H1 (cell line): ENCODE measurements around the gene PDE4D. TPM values are rescaled to one million over a fixed set of nuclear protein-coding genes. Genes with fewer than 3 reads are reported as not detected.
A peak's percentile ranks its signal among the peaks of the same experiment; 100 is the strongest.

Source experiments
- CTCF ChIA-PET: fragments of 300-600 bp; sonication (Branson Sonifier 250); formaldehyde crosslinking; loops from one replicate; lab custom pipeline; 2021; ENCODE audit not compliant: partially characterized antibody; lab: Charles Lee
- POLR2A ChIA-PET: fragments of 300-600 bp; sonication (Branson Sonifier 250); formaldehyde crosslinking; loops from one replicate; lab custom pipeline; 2021; ENCODE audit warnings: inconsistent platforms; ENCODE audit not compliant: partially characterized antibody; lab: Charles Lee
- DNase-seq, 2 experiments: peaks; one replicate each; pipeline versions ENCODE4 v3.0.0 to v3.0.0-alpha.2; 2010 to 2022; ENCODE audit warnings: low spot score in 2 of 2, low read depth in 1 of 2, mixed read lengths in 1 of 2
- FAIRE-seq: peaks from 2 replicates; lab custom pipeline; 2011; peaks lifted over from hg19 to GRCh38; lab: Jason Lieb, UNC
- H2AFZ ChIP-seq: 2 replicates; pipeline ENCODE4 v1.8.1; 2012; ENCODE audit warnings: low read length, inconsistent platforms
- H2AK5ac ChIP-seq: 2 replicates; pipeline ENCODE4 v1.6.1; 2013; ENCODE audit warnings: low read depth, low read length
- H2BK120ac ChIP-seq: replicated peaks from 2 replicates; pipeline ENCODE3; 2013; ENCODE audit warnings: low read depth, low read length, inconsistent platforms
- H2BK12ac ChIP-seq: 2 replicates; pipeline ENCODE4 v1.6.1; 2013; ENCODE audit warnings: low read depth, low read length
- H2BK15ac ChIP-seq: 2 replicates; pipeline ENCODE4 v1.6.1; 2013; ENCODE audit warnings: low read length
- H2BK20ac ChIP-seq: 2 replicates; pipeline ENCODE4 v1.6.1; 2013; ENCODE audit warnings: low read length
- H2BK5ac ChIP-seq: 2 replicates; pipeline ENCODE4 v1.6.1; 2013; ENCODE audit warnings: low read depth, low read length
- H3K14ac ChIP-seq: 2 replicates; pipeline ENCODE4 v1.6.1; 2013; ENCODE audit warnings: inconsistent platforms; ENCODE audit not compliant: insufficient read length
- H3K18ac ChIP-seq: 2 replicates; pipeline ENCODE4 v1.6.1; 2013; ENCODE audit warnings: low read length; ENCODE audit errors: extremely low read depth
- H3K23ac ChIP-seq: 2 replicates; pipeline ENCODE4 v1.6.1; 2013; ENCODE audit warnings: inconsistent platforms; ENCODE audit not compliant: insufficient read length
- H3K23me2 ChIP-seq: 2 replicates; pipeline ENCODE4 v1.6.1; 2013; ENCODE audit warnings: low read depth, low read length
- H3K27ac ChIP-seq: 2 replicates; pipeline ENCODE4 v1.6.1; 2011; ENCODE audit warnings: low read depth, low read length, inconsistent platforms
- H3K27me3 ChIP-seq, 4 experiments: replicated peaks in 1 of 4; 1 replicate in 1 of 4; 2 replicates in 3 of 4; pipeline versions ENCODE4 v1.6.1 to v1.8.1; 2011 to 2013; ENCODE audit warnings: low read length in 3 of 4, mild to moderate bottlenecking in 3 of 4, inconsistent platforms in 2 of 4, mixed read lengths in 2 of 4, moderate library complexity in 1 of 4; ENCODE audit not compliant: control insufficient read depth in 3 of 4, insufficient read depth in 3 of 4; ENCODE audit errors: extremely low read depth in 1 of 4
- H3K36me3 ChIP-seq, 4 experiments: 2 replicates each; pipeline versions ENCODE4 v1.6.1 to v1.8.1; 2011 to 2013; ENCODE audit warnings: mild to moderate bottlenecking in 4 of 4, low read length in 3 of 4, moderate library complexity in 2 of 4, control low read depth in 1 of 4, inconsistent platforms in 1 of 4; ENCODE audit not compliant: insufficient read depth in 4 of 4, control insufficient read depth in 2 of 4
- H3K4ac ChIP-seq: replicated peaks from 2 replicates; pipeline ENCODE3; 2013; ENCODE audit warnings: low read length, low read depth, mixed read lengths, inconsistent platforms; ENCODE audit not compliant: insufficient read length
- H3K4me1 ChIP-seq, 4 experiments: replicated peaks in 1 of 4; 1 replicate in 1 of 4; 2 replicates in 3 of 4; pipeline versions ENCODE4 v1.6.1 to v1.8.1; 2011 to 2013; ENCODE audit warnings: low read length in 3 of 4, inconsistent platforms in 2 of 4, mixed read lengths in 1 of 4; ENCODE audit not compliant: insufficient read depth in 4 of 4, control insufficient read depth in 3 of 4
- H3K4me2 ChIP-seq, 2 experiments: 2 replicates each; pipeline versions ENCODE4 v1.6.1 to v1.8.1; 2011 to 2013; ENCODE audit warnings: low read depth in 2 of 2, low read length in 2 of 2, control low read depth in 1 of 2, inconsistent platforms in 1 of 2, mild to moderate bottlenecking in 1 of 2; ENCODE audit not compliant: insufficient read depth in 1 of 2
- H3K4me3 ChIP-seq, 4 experiments: fragments of 200-600, 300-600 bp in 1 of 4; sonication (generic), shearing (Covaris generic), sonication (Bioruptor Twin) in 1 of 4; 2 replicates each; pipeline versions ENCODE4 v1.5.1 to v1.8.1; 2011 to 2016; ENCODE audit warnings: low read length in 4 of 4, low read depth in 3 of 4, control low read depth in 2 of 4, inconsistent platforms in 2 of 4, mild to moderate bottlenecking in 2 of 4, mixed read lengths in 1 of 4, moderate library complexity in 1 of 4; ENCODE audit not compliant: insufficient read depth in 2 of 4; ENCODE audit errors: extremely low read depth in 1 of 4
- H3K56ac ChIP-seq: replicated peaks from 2 replicates; pipeline ENCODE3; 2013; ENCODE audit warnings: low read depth, mild to moderate bottlenecking, mixed read lengths, low read length, inconsistent platforms; ENCODE audit not compliant: insufficient read length
- H3K79me1 ChIP-seq: 2 replicates; pipeline ENCODE4 v1.6.1; 2013; ENCODE audit warnings: low read depth, low read length, control low read depth
- H3K79me2 ChIP-seq, 2 experiments: 2 replicates each; pipeline versions ENCODE4 v1.6.1 to v1.8.1; 2012 to 2013; ENCODE audit warnings: low read length in 2 of 2, mild to moderate bottlenecking in 2 of 2, inconsistent platforms in 1 of 2; ENCODE audit not compliant: insufficient read depth in 2 of 2, control insufficient read depth in 1 of 2
- H3K9ac ChIP-seq, 4 experiments: replicated peaks in 1 of 4; 1 replicate in 1 of 4; 2 replicates in 3 of 4; pipeline versions ENCODE4 v1.6.1 to v1.8.1; 2011 to 2013; ENCODE audit warnings: low read depth in 3 of 4, low read length in 3 of 4, control low read depth in 2 of 4, mild to moderate bottlenecking in 2 of 4, moderate library complexity in 2 of 4, inconsistent platforms in 1 of 4; ENCODE audit errors: extremely low read depth in 1 of 4
- H3K9me3 ChIP-seq, 2 experiments: 2 replicates each; pipeline versions ENCODE4 v1.6.1 to v1.8.1; 2012 to 2013; ENCODE audit warnings: mild to moderate bottlenecking in 2 of 2, moderate library complexity in 2 of 2, control low read depth in 1 of 2, inconsistent platforms in 1 of 2, low read depth in 1 of 2, low read length in 1 of 2, mixed read lengths in 1 of 2; ENCODE audit not compliant: insufficient read depth in 2 of 2
- H4K20me1 ChIP-seq, 2 experiments: replicated peaks in 1 of 2; 2 replicates each; pipeline versions ENCODE3 to v1.8.1; 2011 to 2013; ENCODE audit warnings: inconsistent platforms in 2 of 2, low read length in 2 of 2, mild to moderate bottlenecking in 1 of 2; ENCODE audit not compliant: insufficient read depth in 2 of 2, control insufficient read depth in 1 of 2
- H4K5ac ChIP-seq: 2 replicates; pipeline ENCODE4 v1.6.1; 2013; ENCODE audit warnings: low read length, low read depth, mixed read lengths, inconsistent platforms; ENCODE audit not compliant: insufficient read length
- H4K8ac ChIP-seq: 2 replicates; pipeline ENCODE4 v1.8.0; 2013; ENCODE audit warnings: mild to moderate bottlenecking, moderate library complexity, low read length, inconsistent platforms; ENCODE audit not compliant: insufficient read depth; ENCODE audit errors: extremely low read depth
- H4K91ac ChIP-seq: replicated peaks from 2 replicates; pipeline ENCODE3; 2013; ENCODE audit warnings: low read length, mixed read lengths, inconsistent platforms; ENCODE audit not compliant: insufficient read length
- CEBPB ChIP-seq: IDR thresholded peaks from 2 replicates; pipeline ENCODE4 v1.6.1; 2012; ENCODE audit warnings: low read depth, low read length
- CHD1 ChIP-seq: IDR thresholded peaks from 2 replicates; pipeline ENCODE4 v1.6.1; 2012; ENCODE audit warnings: low read depth, low read length, improper control_type of control experiment
- EP300 ChIP-seq, 2 experiments: IDR thresholded peaks; 1 replicate in 1 of 2; 2 replicates in 1 of 2; pipeline ENCODE4 v1.6.1; 2011 to 2012; ENCODE audit warnings: low read depth in 2 of 2, low read length in 2 of 2, mild to moderate bottlenecking in 2 of 2, borderline replicate concordance in 1 of 2, inconsistent platforms in 1 of 2, moderate library complexity in 1 of 2
- GABPA ChIP-seq: IDR thresholded peaks from 2 replicates; pipeline ENCODE4 v1.6.1; 2011; ENCODE audit warnings: mild to moderate bottlenecking, low read length, moderate library complexity, borderline replicate concordance; ENCODE audit not compliant: insufficient read depth
- KDM1A ChIP-seq: fragments of 200-600, 300-600 bp; sonication (generic); IDR thresholded peaks from 2 replicates; pipeline ENCODE4 v1.7.1; 2016; ENCODE audit warnings: mild to moderate bottlenecking, low read length, borderline replicate concordance
- MAFK ChIP-seq: IDR thresholded peaks from 2 replicates; pipeline ENCODE4 v1.6.1; 2012; ENCODE audit warnings: low read depth, mild to moderate bottlenecking, improper control_type of control experiment, low read length
- NRF1 ChIP-seq: IDR thresholded peaks from 2 replicates; pipeline ENCODE4 v1.6.1; 2011; ENCODE audit warnings: mild to moderate bottlenecking, low read depth, low read length, improper control_type of control experiment
- RAD21 ChIP-seq, 2 experiments: IDR thresholded peaks in 1 of 2; conservative IDR thresholded peaks in 1 of 2; 2 replicates each; pipeline ENCODE4 v1.6.1; 2011; ENCODE audit warnings: low read depth in 2 of 2, low read length in 2 of 2, improper control_type of control experiment in 1 of 2, inconsistent platforms in 1 of 2, mild to moderate bottlenecking in 1 of 2, moderate library complexity in 1 of 2
- SP2 ChIP-seq: IDR thresholded peaks from 2 replicates; pipeline ENCODE4 v1.6.1; 2012; ENCODE audit warnings: mild to moderate bottlenecking, low read length, inconsistent platforms
- SUZ12 ChIP-seq: fragments of 200-600 bp; sonication (generic); IDR thresholded peaks from 2 replicates; pipeline ENCODE4 v1.6.1; 2012; ENCODE audit warnings: mild to moderate bottlenecking, inconsistent platforms, low read length, moderate library complexity, mixed read lengths
- TEAD4 ChIP-seq: IDR thresholded peaks from 2 replicates; pipeline ENCODE4 v1.6.1; 2012; ENCODE audit warnings: low read depth, low read length, inconsistent platforms, mixed read lengths
- ZNF274 ChIP-seq: IDR thresholded peaks from 2 replicates; pipeline ENCODE4 v1.7.0; 2012; ENCODE audit warnings: low read length, borderline replicate concordance; ENCODE audit errors: extremely low read depth
- WGBS, 2 experiments: shearing (Covaris generic) in 1 of 2; methylation state at CpG; one replicate each; pipeline versions ENCODE4 v1.1.6 to v1.1.7; 2013 to 2015; ENCODE audit warnings: low lambda C conversion rate in 2 of 2, mixed read lengths in 2 of 2, inconsistent platforms in 1 of 2, low coverage in 1 of 2, missing lambda C conversion rate in 1 of 2; ENCODE audit not compliant: insufficient replicate concordance in 2 of 2, insufficient coverage in 1 of 2, insufficient read length in 1 of 2; ENCODE audit errors: extremely low coverage in 1 of 2, missing lambda C conversion rate in 1 of 2; 5-methylcytosine and 5-hydroxymethylcytosine counted together
- polyA plus RNA-seq, 7 experiments: library from polyadenylated mRNA; depleted of rRNA in 3 of 7; stranded (reverse) in 5 of 7; unstranded in 2 of 7; fragments of >200 nt in 5 of 7; fragments of 200-250 nt in 2 of 7; gene quantifications; 1 replicate in 5 of 7; 2 replicates in 1 of 7; 4 replicates in 1 of 7; pipeline versions ENCODE4 v1.2.1 to v1.2.3, GENCODE V29; 2011 to 2013; ENCODE audit warnings: missing spikeins in 2 of 7, mixed read lengths in 2 of 7
- total RNA-seq: library from RNA; stranded (reverse); fragmentation: NEBNext Ultra II Directional; extraction: Animal tissue kit (Norgen Biotek cat#: 25700); gene quantifications from 2 replicates; pipeline ENCODE4 v1.2.1, GENCODE V29; 2021
- TF ChIP-seq, protein P1 (sequence below): IDR thresholded peaks from 2 replicates; pipeline ENCODE4 v1.6.1; 2012; ENCODE audit warnings: inconsistent platforms
- TF ChIP-seq, protein P2 (sequence below): IDR thresholded peaks from 2 replicates; pipeline ENCODE4 v1.6.1; 2012; ENCODE audit warnings: inconsistent platforms

Gene PDE4D
- total and polyA plus RNA-seq, 2 of the 8 experiments (the other 6 are each of a cell fraction or from before 2014, with no cell fraction given), result 2.3 to 3.7 TPM

DNA sequence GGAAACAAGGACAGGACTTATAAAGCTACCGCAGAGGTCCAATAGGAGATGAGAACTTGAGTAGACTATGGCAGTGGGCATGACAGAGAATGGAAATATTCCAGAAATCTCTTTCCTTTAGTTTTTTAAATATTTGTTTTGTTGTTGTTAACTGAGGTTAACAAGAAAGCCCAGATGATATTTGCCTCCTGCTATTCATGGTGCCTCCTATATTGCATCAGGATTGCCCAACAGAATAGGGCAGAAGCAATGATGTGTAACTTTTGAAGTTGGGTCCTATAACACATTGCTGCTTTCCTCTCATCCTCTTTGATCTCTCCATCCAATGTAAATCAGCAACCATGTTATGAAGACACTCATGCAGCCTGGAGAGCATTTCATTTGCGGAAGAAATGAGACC, 42.8 kb downstream of the PDE4D start:
- Histone ChIP-seq H2BK5ac (no peak overlapping the region), H3K14ac (no peak overlapping the region), H3K23ac (no peak overlapping the region), H3K56ac (no peak overlapping the region), H4K20me1 (no peaks in the 10 kb centered on the region), H3K27ac (no peak overlapping the region), H3K79me1 (no peaks in the 10 kb centered on the region), H2BK12ac (no peak overlapping the region), H3K4me2 (no peak overlapping the region), H2AK5ac (no peak overlapping the region), H3K27me3 (no peaks in the 10 kb centered on the region), H3K36me3 (no peaks in the 10 kb centered on the region), H3K9ac (no peak overlapping the region), H3K4me1 (no peaks in the 10 kb centered on the region), H4K8ac (no peak overlapping the region), H3K23me2 (no peaks in the 10 kb centered on the region), H3K9me3 (no peaks in the 10 kb centered on the region), H2AFZ (0 out of 2 replicates have a peak overlapping the region, but pooled peaks have one; percentile 71), H3K4ac (no peak overlapping the region), H3K4me3 (no peak overlapping the region), H4K91ac (no peak overlapping the region), H3K79me2 (no peaks in the 10 kb centered on the region), H3K18ac (no peak overlapping the region), H2BK20ac (no peak overlapping the region), H4K5ac (no peak overlapping the region), H2BK120ac (no peak overlapping the region), H2BK15ac (no peak overlapping the region)
- 92% methylated on average over 2 of the region's 2 CpGs; no CpG with 5 or more reads in 1 of the 2 experiments for WGBS, 2 experiments
- FAIRE-seq (no peak), DNase-seq (no peak)
- CTCF ChIA-PET, result no interaction called here
- POLR2A ChIA-PET, result no interaction called here
- TF ChIP-seq ZNF274, result no peak
- TF ChIP-seq CEBPB, result no peak
- TF ChIP-seq, protein P1, sequence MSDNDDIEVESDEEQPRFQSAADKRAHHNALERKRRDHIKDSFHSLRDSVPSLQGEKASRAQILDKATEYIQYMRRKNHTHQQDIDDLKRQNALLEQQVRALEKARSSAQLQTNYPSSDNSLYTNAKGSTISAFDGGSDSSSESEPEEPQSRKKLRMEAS, result no peak
- TF ChIP-seq CHD1, result no peak
- TF ChIP-seq, protein P2, sequence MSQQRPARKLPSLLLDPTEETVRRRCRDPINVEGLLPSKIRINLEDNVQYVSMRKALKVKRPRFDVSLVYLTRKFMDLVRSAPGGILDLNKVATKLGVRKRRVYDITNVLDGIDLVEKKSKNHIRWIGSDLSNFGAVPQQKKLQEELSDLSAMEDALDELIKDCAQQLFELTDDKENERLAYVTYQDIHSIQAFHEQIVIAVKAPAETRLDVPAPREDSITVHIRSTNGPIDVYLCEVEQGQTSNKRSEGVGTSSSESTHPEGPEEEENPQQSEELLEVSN, result no peak
- TF ChIP-seq NRF1, result no peak
- TF ChIP-seq KDM1A, result no peak
- TF ChIP-seq TEAD4, result no peak
- no peak for TF ChIP-seq GABPA
- TF ChIP-seq EP300 (IDR thresholded peaks at IDR 0.05; ENCODE audit: borderline replicate concordance in 1 of 2, low read depth in 2 of 2, low read length in 2 of 2), result no peak
- TF ChIP-seq MAFK, result no peak
- no peak for TF ChIP-seq RAD21 (IDR thresholded peaks at IDR 0.05 in 1 of 2, conservative IDR thresholded peaks at IDR 0.05 in 1 of 2; ENCODE audit: low read depth in 2 of 2, low read length in 2 of 2)
- TF ChIP-seq SUZ12, result no peak
- no peak for TF ChIP-seq SP2
